Activated T-cell treated with anti-CD3 and anti-CD28 coated beads, Interleukin-2, amount 50 U/mL, for 48 hours (primary cell): Measurements from ENCODE around the gene MPDZ.

ENCODE experiments used
- DNase-seq, 2 experiments: peaks; one replicate each; pipeline ENCODE4 v3.0.0-alpha.2; 2020

MPDZ gene

GRCh38 chr9:13070612-13071595 lies 208.6 kb downstream of the MPDZ start:
- DNase-seq, result no peak

GRCh38 chr9:13069498-13069897 lies 210.0 kb downstream of the MPDZ start:
- DNase-seq, result no peak

GRCh38 chr9:13064676-13065075 lies 214.8 kb downstream of the MPDZ start:
- DNase-seq, result no peak

- DNase-seq, result no peak
Measured at GRCh38 chr9:13063880-13064459, 215.5 kb downstream of the MPDZ start.

GRCh38 chr9:13061390-13061789 lies 218.1 kb downstream of the MPDZ start:
- no peak for DNase-seq
